ENCODE results near the gene HGFAC. TPM values are rescaled to one million over a fixed set of nuclear protein-coding genes. Genes with fewer than 3 reads are reported as not detected.

HGFAC gene
- total and polyA plus RNA-seq, 2 of the 13 experiments (the other 11 are each of a cell fraction or from before 2014, with no cell fraction given), result 8.5 to 63.6 TPM

GRCh38 chr4:3442460-3442958 lies 741 bp downstream of the HGFAC start (continued):
- TF ChIP-seq DMTF1 (CRISPR knock-in tag; IDR thresholded peaks at IDR 0.05), result no peak
- TF ChIP-seq ZNF547 (CRISPR knock-in tag; IDR thresholded peaks at IDR 0.05), result no peak
- TF ChIP-seq PHF20 (CRISPR knock-in tag; IDR thresholded peaks at IDR 0.05), result no peak; the same call in 1 of the 2 replicates
- no peak; the same call in 1 of the 2 replicates for TF ChIP-seq ZNF335 (CRISPR knock-in tag; IDR thresholded peaks at IDR 0.05)
- TF ChIP-seq ZBTB42 (CRISPR knock-in tag; IDR thresholded peaks at IDR 0.05), result no peak
- TF ChIP-seq ZNF275 (CRISPR knock-in tag; IDR thresholded peaks at IDR 0.05; ENCODE audit: borderline replicate concordance), result no peak
- no peak for TF ChIP-seq GPBP1L1 (CRISPR knock-in tag; IDR thresholded peaks at IDR 0.05)
- 0 out of 2 replicates have a peak, but pooled peaks have one; percentile 1 for TF ChIP-seq PHF8 (CRISPR knock-in tag; IDR thresholded peaks at IDR 0.05)
- TF ChIP-seq STAT5B (CRISPR knock-in tag; IDR thresholded peaks at IDR 0.05), result no peak
- TF ChIP-seq ELF4 (CRISPR knock-in tag; IDR thresholded peaks at IDR 0.05; ENCODE audit: borderline replicate concordance), result no peak
- TF ChIP-seq ZNF83 (CRISPR knock-in tag; IDR thresholded peaks at IDR 0.05; ENCODE audit: borderline replicate concordance), result no peak
- no peak; the same call in 1 of the 2 replicates for TF ChIP-seq HMGXB3 (CRISPR knock-in tag; IDR thresholded peaks at IDR 0.05; ENCODE audit: borderline replicate concordance)
- TF ChIP-seq KLF15 (CRISPR knock-in tag; IDR thresholded peaks at IDR 0.05; ENCODE audit: borderline replicate concordance), result no peak
- no peak for TF ChIP-seq ARNTL (CRISPR knock-in tag; IDR thresholded peaks at IDR 0.05)
- no peak for TF ChIP-seq POLR2G (IDR thresholded peaks at IDR 0.05; ENCODE audit: low read depth, low read length)
- TF ChIP-seq ZNF724P (CRISPR knock-in tag; IDR thresholded peaks at IDR 0.05; ENCODE audit: borderline replicate concordance), result no peak
- no peak for TF ChIP-seq MXI1 (IDR thresholded peaks at IDR 0.05; ENCODE audit: borderline replicate concordance, low read depth, low read length)

Measured in HepG2 (cell line).